K562 (cell line): ENCODE measurements around the gene POC5. TPM values are rescaled to one million over a fixed set of nuclear protein-coding genes. Genes with fewer than 3 reads are reported as not detected.
A peak's percentile ranks its signal among the peaks of the same experiment; 100 is the strongest.

Source experiments
- ATAC-seq: fragments of 200-7000 bp; cut with Tn5 transposase; 3 replicates; pipeline ENCODE4 v1.9.1; 2020; ENCODE audit warnings: moderate library complexity
- BruUV-seq: library from RNA; stranded (reverse); fragments of 400-500 nt; replicated peaks from 2 replicates; lab custom pipeline; 2021; lab: Mats Ljungman, UMichigan
- CTCF ChIA-PET: fragments of 300-600 bp; formaldehyde crosslinking; extraction: SDS; loops from one replicate; lab custom pipeline; 2021; ENCODE audit warnings: low intra/inter-chr PET ratio; lab: Yijun Ruan, JAX
- POLR2A ChIA-PET: fragments of 300-600, 350-650 bp; sonication (Branson Sonifier 250); formaldehyde crosslinking; extraction: SDS; loops from one replicate; lab custom pipeline; 2021; ENCODE audit warnings: antibody characterized with exemption, inconsistent platforms; lab: Yijun Ruan, JAX
- DNase-seq, 4 experiments: peaks; one replicate each; pipeline versions ENCODE4 v3.0.0 to v3.0.0-alpha.2; 2011 to 2018; ENCODE audit warnings: low spot score in 3 of 4, mixed read lengths in 3 of 4; ENCODE audit errors: extremely low read depth in 1 of 4
- FAIRE-seq: peaks from 2 replicates; lab custom pipeline; 2011; peaks lifted over from hg19 to GRCh38; lab: Jason Lieb, UNC
- H2AFZ ChIP-seq: 2 replicates; pipeline ENCODE4 v1.6.0; 2011; ENCODE audit warnings: low read depth, low read length, control low read depth, inconsistent platforms
- H3K27ac ChIP-seq: fragments of 200-600 bp; 3 replicates; pipeline ENCODE4 v1.8.0; 2011; ENCODE audit warnings: low read depth, mild to moderate bottlenecking, control low read depth, inconsistent platforms, low read length, moderate library complexity, mixed read lengths; ENCODE audit errors: extremely low read depth
- H3K27me3 ChIP-seq, 2 experiments: fragments of 300-600 bp in 1 of 2; 2 replicates in 1 of 2; 3 replicates in 1 of 2; pipeline versions ENCODE4 v1.6.0 to v1.8.0; 2011; ENCODE audit warnings: inconsistent platforms in 2 of 2, low read length in 2 of 2, mild to moderate bottlenecking in 1 of 2, mixed read lengths in 1 of 2, moderate library complexity in 1 of 2; ENCODE audit not compliant: control insufficient read depth in 2 of 2, insufficient read depth in 2 of 2
- H3K36me3 ChIP-seq: fragments of 300-600 bp; 3 replicates; pipeline ENCODE4 v1.8.0; 2011; ENCODE audit warnings: mild to moderate bottlenecking, low read length, inconsistent platforms; ENCODE audit not compliant: control insufficient read depth, insufficient read depth
- H3K4me1 ChIP-seq, 2 experiments: fragments of 200-600 bp in 1 of 2; replicated peaks in 1 of 2; 2 replicates in 1 of 2; 3 replicates in 1 of 2; pipeline versions ENCODE4 v1.5.1 to v1.8.0; 2011; ENCODE audit warnings: inconsistent platforms in 2 of 2, low read length in 2 of 2, mild to moderate bottlenecking in 1 of 2, mixed read lengths in 1 of 2, moderate library complexity in 1 of 2; ENCODE audit not compliant: control insufficient read depth in 2 of 2, insufficient read depth in 2 of 2
- H3K4me2 ChIP-seq: 2 replicates; pipeline ENCODE4 v1.6.1; 2011; ENCODE audit warnings: low read length, control low read depth, inconsistent platforms, mixed read lengths; ENCODE audit not compliant: insufficient read depth
- H3K4me3 ChIP-seq: fragments of 200-600 bp; sonication (generic), shearing (Covaris generic); 2 replicates; pipeline ENCODE4 v1.5.1; 2016; ENCODE audit warnings: control low read depth, inconsistent platforms
- H3K79me2 ChIP-seq: fragments of 200-600 bp; 3 replicates; pipeline ENCODE4 v1.8.0; 2011; ENCODE audit warnings: low read length, inconsistent platforms; ENCODE audit not compliant: control insufficient read depth, insufficient read depth
- H3K9ac ChIP-seq, 2 experiments: 2 replicates each; pipeline versions ENCODE4 v1.6.0 to v1.6.1; 2011; ENCODE audit warnings: low read depth in 2 of 2, low read length in 2 of 2, control low read depth in 1 of 2, inconsistent platforms in 1 of 2, mild to moderate bottlenecking in 1 of 2, mixed read lengths in 1 of 2; ENCODE audit not compliant: insufficient read depth in 1 of 2
- H3K9me1 ChIP-seq: one replicate; pipeline ENCODE4 v1.6.0; 2011; ENCODE audit warnings: inconsistent platforms, mild to moderate bottlenecking, low read length, moderate library complexity; ENCODE audit not compliant: control insufficient read depth, insufficient read depth
- H3K9me3 ChIP-seq: replicated peaks from 2 replicates; pipeline ENCODE4 v1.5.1; 2011; ENCODE audit warnings: low read depth, low read length, inconsistent platforms; ENCODE audit not compliant: control insufficient read depth, insufficient read depth
- H4K20me1 ChIP-seq: replicated peaks from 2 replicates; pipeline ENCODE4 v1.6.1; 2011; ENCODE audit warnings: low read length, inconsistent platforms, mixed read lengths; ENCODE audit not compliant: control insufficient read depth, insufficient read depth
- ATF4 ChIP-seq: fragments of 450-650 bp; formaldehyde crosslinking; IDR thresholded peaks from 2 replicates; pipeline ENCODE4 v1.4.0; 2022; ENCODE audit warnings: mild to moderate bottlenecking, moderate library complexity
- BMI1 ChIP-seq: fragments of 150-350 bp; IDR thresholded peaks from 2 replicates; pipeline ENCODE4 v1.6.1; 2014; ENCODE audit warnings: low read length
- CBX5 ChIP-seq: IDR thresholded peaks from 2 replicates; pipeline ENCODE4 v1.6.1; 2014; ENCODE audit warnings: low read depth, borderline replicate concordance
- CTCF ChIP-seq, 3 experiments: IDR thresholded peaks in 2 of 3; conservative IDR thresholded peaks in 1 of 3; 2 replicates each; pipeline ENCODE4 v1.5.1; 2011 to 2012; ENCODE audit warnings: low read length in 3 of 3, mild to moderate bottlenecking in 3 of 3, control low read depth in 2 of 3, improper control_type of control experiment in 1 of 3, inconsistent platforms in 1 of 3, low read depth in 1 of 3, mixed read lengths in 1 of 3, moderate library complexity in 1 of 3; ENCODE audit not compliant: insufficient read depth in 2 of 3
- CTCFL ChIP-seq: IDR thresholded peaks from 2 replicates; pipeline ENCODE4 v1.6.1; 2011; ENCODE audit warnings: borderline replicate concordance, low read depth, mild to moderate bottlenecking, moderate library complexity, low read length; ENCODE audit not compliant: insufficient read depth, poor library complexity, severe bottlenecking
- ELK3 ChIP-seq: fragments of 450-650 bp; formaldehyde crosslinking; IDR thresholded peaks from 2 replicates; pipeline ENCODE4 v1.4.0; 2020; ENCODE audit warnings: mild to moderate bottlenecking
- FOXJ2 ChIP-seq: fragments of 200-800 bp; sonication (Bioruptor generic); IDR thresholded peaks from 2 replicates; pipeline ENCODE4 v1.6.1; 2016; ENCODE audit warnings: missing genetic modification characterization, missing compliant biosample characterization
- KLF16 ChIP-seq: IDR thresholded peaks from 2 replicates; pipeline ENCODE4 v1.6.1; 2016; ENCODE audit warnings: antibody characterized with exemption
- RFX7 ChIP-seq: fragments of 250-450 bp; sonication (Bioruptor Pico); IDR thresholded peaks from 2 replicates; pipeline ENCODE4 v1.5.1; 2021; ENCODE audit warnings: mild to moderate bottlenecking
- SRF ChIP-seq, 2 experiments: fragments of 250-450, 450-650 bp in 1 of 2; sonication (Bioruptor Pico) in 1 of 2; sonication (generic) in 1 of 2; formaldehyde crosslinking; IDR thresholded peaks; 2 replicates each; pipeline versions ENCODE4 v1.5.0 to v1.5.1; 2020 to 2022; ENCODE audit warnings: mild to moderate bottlenecking in 1 of 2, missing genetic modification reagents in 1 of 2
- ZNF398 ChIP-seq: fragments of 250-450 bp; sonication (Bioruptor Pico); IDR thresholded peaks from 2 replicates; pipeline ENCODE4 v1.8.0; 2021; ENCODE audit warnings: moderate library complexity, mild to moderate bottlenecking, inconsistent platforms
- ZNF830 ChIP-seq: fragments of 250-450 bp; sonication (Bioruptor Pico); IDR thresholded peaks from 2 replicates; pipeline ENCODE4 v1.5.0; 2021; ENCODE audit warnings: mild to moderate bottlenecking
- WGBS: fragments of 100-300 bp; shearing (Covaris generic); methylation state at CpG from one replicate; pipeline ENCODE4 v1.1.6; 2016; ENCODE audit warnings: low coverage, mixed read lengths; ENCODE audit not compliant: insufficient coverage; ENCODE audit errors: missing lambda C conversion rate; 5-methylcytosine and 5-hydroxymethylcytosine counted together
- in situ Hi-C: fragments of 300-500 bp; cut with MboI; formaldehyde crosslinking; loops from 4 replicates; pipeline ENCODE4 v1.15.0; 2018; ENCODE audit warnings: inconsistent platforms, mixed read lengths
- intact Hi-C: fragments of 100-400 bp; cut with micrococcal nuclease; formaldehyde crosslinking; loops from 2 replicates; pipeline ENCODE4 v1.14.2; 2022
- polyA plus RNA-seq, 8 experiments: library from polyadenylated mRNA; depleted of rRNA in 4 of 8; stranded (reverse) in 5 of 8; unstranded in 3 of 8; fragments of >200 nt; fragmentation: Nextera tagmentation in 2 of 8; fragmentation: Illumina TruSeq in 1 of 8; extraction: Ambion mirVana in 2 of 8; extraction: Trizol in 1 of 8; gene quantifications; 2 replicates each; pipeline versions ENCODE4 v1.2.1 to v1.2.3, GENCODE V29; 2011 to 2014; ENCODE audit warnings: inconsistent platforms in 1 of 8, missing spikeins in 1 of 8
- total RNA-seq, 7 experiments: library from RNA; depleted of rRNA in 6 of 7; stranded (reverse); fragments of >200 nt in 6 of 7; fragmentation: Illumina TruSeq in 2 of 7; extraction: Trizol in 2 of 7; gene quantifications; 2 replicates each; pipeline versions ENCODE4 v1.2.1 to v1.2.3, GENCODE V29; 2011 to 2021; ENCODE audit warnings: low replicate concordance in 1 of 7

Gene POC5
- total and polyA plus RNA-seq, 9 of the 15 experiments (the other 6 are each of a cell fraction or from before 2014, with no cell fraction given): 14.5 to 38.2 (median 27.0) TPM

GRCh38 chr5:75734913-75735789, 17.9 kb upstream of the POC5 start:
- 8% methylated on average over 6 of the region's 6 CpGs for WGBS
- no peak overlapping the region for H3K9ac ChIP-seq
- H3K9me3 ChIP-seq: no peaks in the 10 kb centered on the region
- intact Hi-C loops (loop anchor here (2.0 to 10.0 kb wide), 2 partner anchors 450 to 522 kb away; no protein-coding TSS in a partner anchor), in situ Hi-C loops (no loop called here)
- DNase-seq (peak in 3 of 4 experiments; percentile 14 to 54 (median 22)), FAIRE-seq (peak; percentile 86), ATAC-seq (peak; percentile 92)
- ChIA-PET POLR2A (interaction anchor here (1.0 kb wide), 1 partner anchor 18 kb away, joined by 4 read pairs; the partner anchor contains the start of gene POC5), CTCF (interaction anchor here (1.9 kb wide), 1 partner anchor 521 kb away, joined by 10 read pairs; no protein-coding TSS in a partner anchor)
- no peaks in the 10 kb centered on the region for H4K20me1 ChIP-seq
- H3K4me1 ChIP-seq: peaks cover 0 to 4% of the 10 kb centered on the region in 2 experiments; a peak in 1 of 5 replicates
- H3K36me3 ChIP-seq: no peaks in the 10 kb centered on the region
- peaks cover 4 to 7% of the 10 kb centered on the region in 2 experiments; a peak in 1 of 5 replicates for H3K27me3 ChIP-seq
- H3K9me1 ChIP-seq: no peaks in the 10 kb centered on the region
- no peak overlapping the region; the same call in 1 of the 2 replicates for H2AFZ ChIP-seq
- H3K4me3 ChIP-seq: no peak overlapping the region
- no peak overlapping the region for H3K4me2 ChIP-seq
- H3K27ac ChIP-seq: no peak overlapping the region
- no TSS peak for BruUV-seq
- H3K79me2 ChIP-seq: no peaks in the 10 kb centered on the region
- TF ChIP-seq BMI1 (no peak), CTCF (IDR thresholded peaks at IDR 0.05 in 2 of 3, conservative IDR thresholded peaks at IDR 0.05 in 1 of 3; ENCODE audit: insufficient read depth in 2 of 3, low read depth in 1 of 3, low read length in 3 of 3) (peak; percentile 63 to 67 (median 63)), SRF (CRISPR knock-in tag; IDR thresholded peaks at IDR 0.05) (no peak), FOXJ2 (no peak), CTCFL (peak; percentile 10), CBX5 (no peak), ELK3 (CRISPR knock-in tag) (no peak), RFX7 (CRISPR knock-in tag) (no peak), KLF16 (no peak), ZNF398 (CRISPR knock-in tag) (no peak), ATF4 (no peak), ZNF830 (CRISPR knock-in tag) (no peak)
